HepG2 (cell line): ENCODE data around the gene ACAP2. TPM values are rescaled to one million over a fixed set of nuclear protein-coding genes. Genes with fewer than 3 reads are reported as not detected.

ENCODE experiments used
- BCL6 ChIP-seq: IDR thresholded peaks from 2 replicates; pipeline ENCODE4 v1.6.1; 2016; ENCODE audit warnings: missing genetic modification reagents, missing compliant biosample characterization
- CENPT ChIP-seq: sonication (generic); formaldehyde crosslinking; IDR thresholded peaks from 2 replicates; pipeline ENCODE4 v1.8.0; 2022; ENCODE audit warnings: low read depth, mild to moderate bottlenecking, moderate library complexity, missing genetic modification reagents
- GATAD2A ChIP-seq: IDR thresholded peaks from 2 replicates; pipeline ENCODE4 v1.6.1; 2016
- JUN ChIP-seq: sonication (generic); formaldehyde crosslinking; IDR thresholded peaks from 2 replicates; pipeline ENCODE4 v1.4.0; 2020; ENCODE audit warnings: mild to moderate bottlenecking, missing genetic modification reagents
- MTF1 ChIP-seq: sonication (generic); formaldehyde crosslinking; IDR thresholded peaks from 2 replicates; pipeline ENCODE4 v1.5.0; 2020; ENCODE audit warnings: missing genetic modification reagents
- NONO ChIP-seq, 2 experiments: fragments of 450-650 bp in 1 of 2; sonication (generic) in 1 of 2; formaldehyde crosslinking in 1 of 2; IDR thresholded peaks in 1 of 2; conservative IDR thresholded peaks in 1 of 2; 2 replicates each; pipeline versions ENCODE4 v1.6.1 to v1.8.0; 2017 to 2022; ENCODE audit warnings: mild to moderate bottlenecking in 1 of 2, missing genetic modification reagents in 1 of 2, moderate library complexity in 1 of 2
- RBFOX2 ChIP-seq: fragments of 200-400 bp; formaldehyde crosslinking; IDR thresholded peaks from 2 replicates; pipeline ENCODE4 v1.6.1; 2017; ENCODE audit warnings: low read depth, mild to moderate bottlenecking, low read length
- SP5 ChIP-seq: IDR thresholded peaks from 2 replicates; pipeline ENCODE4 v1.6.1; 2016; ENCODE audit warnings: low read depth, borderline replicate concordance
- ZBTB3 ChIP-seq: sonication (generic); formaldehyde crosslinking; IDR thresholded peaks from 2 replicates; pipeline ENCODE4 v1.4.0; 2020; ENCODE audit warnings: low read depth, mild to moderate bottlenecking, moderate library complexity, missing genetic modification reagents, borderline replicate concordance
- ZNF367 ChIP-seq: sonication (generic); formaldehyde crosslinking; IDR thresholded peaks from 2 replicates; pipeline ENCODE4 v1.4.0; 2020; ENCODE audit warnings: missing genetic modification reagents, borderline replicate concordance
- ZNF430 ChIP-seq: sonication (generic); formaldehyde crosslinking; IDR thresholded peaks from 2 replicates; pipeline ENCODE4 v1.9.0; 2021; ENCODE audit warnings: mild to moderate bottlenecking, missing genetic modification reagents
- ZNF510 ChIP-seq: sonication (generic); formaldehyde crosslinking; IDR thresholded peaks from 2 replicates; pipeline ENCODE4 v1.4.0; 2020; ENCODE audit warnings: low read depth, mild to moderate bottlenecking, missing genetic modification reagents
- ZNF678 ChIP-seq: sonication (generic); formaldehyde crosslinking; IDR thresholded peaks from 2 replicates; pipeline ENCODE4 v1.4.0; 2020; ENCODE audit warnings: mild to moderate bottlenecking, missing genetic modification reagents
- ZNF790 ChIP-seq: sonication (generic); formaldehyde crosslinking; IDR thresholded peaks from 2 replicates; pipeline ENCODE4 v1.8.0; 2022; ENCODE audit warnings: missing genetic modification reagents, mild to moderate bottlenecking, borderline replicate concordance
- ZNF883 ChIP-seq: sonication (generic); formaldehyde crosslinking; IDR thresholded peaks from 2 replicates; pipeline ENCODE4 v1.5.1; 2020; ENCODE audit warnings: mild to moderate bottlenecking, missing genetic modification reagents; ENCODE audit errors: not compliant biosample characterization
- polyA plus RNA-seq, 8 experiments: library from polyadenylated mRNA; depleted of rRNA in 3 of 8; stranded (reverse) in 7 of 8; unstranded in 1 of 8; fragments of >200 nt; fragmentation: Illumina TruSeq in 4 of 8; extraction: Trizol in 4 of 8; gene quantifications; 2 replicates each; pipeline versions ENCODE4 v1.2.1 to v1.2.3, GENCODE V29; 2011 to 2016; ENCODE audit warnings: low read depth in 4 of 8, missing spikeins in 1 of 8, mixed read lengths in 1 of 8; ENCODE audit not compliant: insufficient read depth in 1 of 8
- total RNA-seq, 5 experiments: library from RNA; depleted of rRNA; stranded (reverse); fragments of >200 nt; fragmentation: Illumina TruSeq; extraction: Trizol; gene quantifications; 2 replicates each; pipeline ENCODE4 v1.2.3, GENCODE V29; 2016; ENCODE audit warnings: low read depth in 1 of 5
- TF ChIP-seq, protein P1 (sequence below): sonication (generic); formaldehyde crosslinking; IDR thresholded peaks from 2 replicates; pipeline ENCODE4 v1.5.1; 2020; ENCODE audit warnings: mild to moderate bottlenecking, missing genetic modification reagents, borderline replicate concordance
- TF ChIP-seq, protein P2 (sequence below): sonication (generic); formaldehyde crosslinking; IDR thresholded peaks from 2 replicates; pipeline ENCODE4 v1.4.0; 2020; ENCODE audit warnings: missing genetic modification reagents
- TF ChIP-seq, protein P3 (sequence below): sonication (generic); formaldehyde crosslinking; conservative IDR thresholded peaks from 2 replicates; pipeline ENCODE4 v1.8.0; 2022; ENCODE audit warnings: missing genetic modification reagents
- TF ChIP-seq, protein P4 (sequence below): sonication (generic); formaldehyde crosslinking; IDR thresholded peaks from 2 replicates; pipeline ENCODE4 v1.5.0; 2020; ENCODE audit warnings: mild to moderate bottlenecking, missing genetic modification reagents, borderline replicate concordance

ACAP2 gene
- total and polyA plus RNA-seq, 2 of the 13 experiments (the other 11 are each of a cell fraction or from before 2014, with no cell fraction given): 7.3 to 23.9 TPM

DNA sequence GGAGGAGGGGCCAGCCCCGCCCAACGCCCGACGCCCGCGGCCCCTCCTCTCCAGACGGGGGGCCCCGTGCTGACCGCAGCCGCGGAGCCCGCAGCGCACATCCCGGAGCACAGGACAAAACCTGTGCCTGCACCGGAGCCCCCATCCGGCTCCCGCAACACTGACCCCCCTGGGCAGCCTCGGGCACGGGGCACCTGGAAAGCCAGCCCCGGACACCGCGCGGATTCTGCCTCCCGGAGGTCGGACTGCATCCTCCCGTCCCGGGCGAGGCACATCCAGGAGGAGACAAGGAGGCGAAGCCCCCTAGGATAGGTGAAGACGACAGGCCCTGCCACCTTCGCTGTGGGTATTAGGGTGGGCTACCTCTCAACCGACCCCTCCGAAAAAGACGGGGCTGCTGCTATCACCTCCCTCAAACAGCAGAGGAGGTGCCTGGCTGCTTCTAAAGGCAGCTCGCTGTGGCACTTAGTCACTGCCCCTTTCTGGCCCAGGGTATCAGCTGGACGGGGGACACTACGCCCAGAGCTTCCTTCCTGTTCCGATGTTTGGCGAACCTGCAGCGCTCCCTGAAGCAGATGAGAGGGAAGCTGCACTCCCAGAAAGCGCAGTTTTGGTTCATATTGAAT lies 182.4 kb downstream of the ACAP2 start (continued):
- TF ChIP-seq, protein P1, sequence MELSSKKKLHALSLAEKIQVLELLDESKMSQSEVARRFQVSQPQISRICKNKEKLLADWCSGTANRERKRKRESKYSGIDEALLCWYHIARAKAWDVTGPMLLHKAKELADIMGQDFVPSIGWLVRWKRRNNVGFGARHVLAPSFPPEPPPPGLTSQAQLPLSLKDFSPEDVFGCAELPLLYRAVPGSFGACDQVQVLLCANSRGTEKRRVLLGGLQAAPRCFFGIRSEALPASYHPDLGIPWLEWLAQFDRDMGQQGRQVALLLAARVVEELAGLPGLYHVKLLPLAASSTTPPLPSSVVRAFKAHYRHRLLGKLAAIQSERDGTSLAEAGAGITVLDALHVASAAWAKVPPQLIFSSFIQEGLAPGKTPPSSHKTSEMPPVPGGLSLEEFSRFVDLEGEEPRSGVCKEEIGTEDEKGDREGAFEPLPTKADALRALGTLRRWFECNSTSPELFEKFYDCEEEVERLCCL: no peak
- TF ChIP-seq CENPT (CRISPR knock-in tag) (no peak), ZNF790 (CRISPR knock-in tag) (0 out of 2 replicates have a peak, but pooled peaks have one; percentile 12), BCL6 (CRISPR knock-in tag) (no peak), MTF1 (no peak), RBFOX2 (no peak), ZNF430 (CRISPR knock-in tag) (peak; percentile 28; the same call in 1 of the 2 replicates), SP5 (CRISPR knock-in tag) (peak; percentile 69; the same call in 1 of the 2 replicates), JUN (CRISPR knock-in tag) (no peak), ZNF510 (CRISPR knock-in tag) (no peak), ZNF883 (CRISPR knock-in tag) (peak; percentile 27), ZBTB3 (CRISPR knock-in tag) (no peak), ZNF367 (CRISPR knock-in tag) (no peak), NONO (IDR thresholded peaks at IDR 0.05) (no peak), NONO (CRISPR knock-in tag; conservative IDR thresholded peaks at IDR 0.05) (0 out of 2 replicates have a peak, but pooled peaks have one; percentile 8), ZNF678 (CRISPR knock-in tag) (no peak), GATAD2A (CRISPR knock-in tag) (no peak)
- TF ChIP-seq, protein P2, sequence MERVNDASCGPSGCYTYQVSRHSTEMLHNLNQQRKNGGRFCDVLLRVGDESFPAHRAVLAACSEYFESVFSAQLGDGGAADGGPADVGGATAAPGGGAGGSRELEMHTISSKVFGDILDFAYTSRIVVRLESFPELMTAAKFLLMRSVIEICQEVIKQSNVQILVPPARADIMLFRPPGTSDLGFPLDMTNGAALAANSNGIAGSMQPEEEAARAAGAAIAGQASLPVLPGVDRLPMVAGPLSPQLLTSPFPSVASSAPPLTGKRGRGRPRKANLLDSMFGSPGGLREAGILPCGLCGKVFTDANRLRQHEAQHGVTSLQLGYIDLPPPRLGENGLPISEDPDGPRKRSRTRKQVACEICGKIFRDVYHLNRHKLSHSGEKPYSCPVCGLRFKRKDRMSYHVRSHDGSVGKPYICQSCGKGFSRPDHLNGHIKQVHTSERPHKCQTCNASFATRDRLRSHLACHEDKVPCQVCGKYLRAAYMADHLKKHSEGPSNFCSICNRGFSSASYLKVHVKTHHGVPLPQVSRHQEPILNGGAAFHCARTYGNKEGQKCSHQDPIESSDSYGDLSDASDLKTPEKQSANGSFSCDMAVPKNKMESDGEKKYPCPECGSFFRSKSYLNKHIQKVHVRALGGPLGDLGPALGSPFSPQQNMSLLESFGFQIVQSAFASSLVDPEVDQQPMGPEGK (CRISPR knock-in tag): peak; percentile 61; the same call in 1 of the 2 replicates
- TF ChIP-seq, protein P3, sequence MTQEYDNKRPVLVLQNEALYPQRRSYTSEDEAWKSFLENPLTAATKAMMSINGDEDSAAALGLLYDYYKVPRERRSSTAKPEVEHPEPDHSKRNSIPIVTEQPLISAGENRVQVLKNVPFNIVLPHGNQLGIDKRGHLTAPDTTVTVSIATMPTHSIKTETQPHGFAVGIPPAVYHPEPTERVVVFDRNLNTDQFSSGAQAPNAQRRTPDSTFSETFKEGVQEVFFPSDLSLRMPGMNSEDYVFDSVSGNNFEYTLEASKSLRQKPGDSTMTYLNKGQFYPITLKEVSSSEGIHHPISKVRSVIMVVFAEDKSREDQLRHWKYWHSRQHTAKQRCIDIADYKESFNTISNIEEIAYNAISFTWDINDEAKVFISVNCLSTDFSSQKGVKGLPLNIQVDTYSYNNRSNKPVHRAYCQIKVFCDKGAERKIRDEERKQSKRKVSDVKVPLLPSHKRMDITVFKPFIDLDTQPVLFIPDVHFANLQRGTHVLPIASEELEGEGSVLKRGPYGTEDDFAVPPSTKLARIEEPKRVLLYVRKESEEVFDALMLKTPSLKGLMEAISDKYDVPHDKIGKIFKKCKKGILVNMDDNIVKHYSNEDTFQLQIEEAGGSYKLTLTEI (CRISPR knock-in tag): no peak
- TF ChIP-seq, protein P4, sequence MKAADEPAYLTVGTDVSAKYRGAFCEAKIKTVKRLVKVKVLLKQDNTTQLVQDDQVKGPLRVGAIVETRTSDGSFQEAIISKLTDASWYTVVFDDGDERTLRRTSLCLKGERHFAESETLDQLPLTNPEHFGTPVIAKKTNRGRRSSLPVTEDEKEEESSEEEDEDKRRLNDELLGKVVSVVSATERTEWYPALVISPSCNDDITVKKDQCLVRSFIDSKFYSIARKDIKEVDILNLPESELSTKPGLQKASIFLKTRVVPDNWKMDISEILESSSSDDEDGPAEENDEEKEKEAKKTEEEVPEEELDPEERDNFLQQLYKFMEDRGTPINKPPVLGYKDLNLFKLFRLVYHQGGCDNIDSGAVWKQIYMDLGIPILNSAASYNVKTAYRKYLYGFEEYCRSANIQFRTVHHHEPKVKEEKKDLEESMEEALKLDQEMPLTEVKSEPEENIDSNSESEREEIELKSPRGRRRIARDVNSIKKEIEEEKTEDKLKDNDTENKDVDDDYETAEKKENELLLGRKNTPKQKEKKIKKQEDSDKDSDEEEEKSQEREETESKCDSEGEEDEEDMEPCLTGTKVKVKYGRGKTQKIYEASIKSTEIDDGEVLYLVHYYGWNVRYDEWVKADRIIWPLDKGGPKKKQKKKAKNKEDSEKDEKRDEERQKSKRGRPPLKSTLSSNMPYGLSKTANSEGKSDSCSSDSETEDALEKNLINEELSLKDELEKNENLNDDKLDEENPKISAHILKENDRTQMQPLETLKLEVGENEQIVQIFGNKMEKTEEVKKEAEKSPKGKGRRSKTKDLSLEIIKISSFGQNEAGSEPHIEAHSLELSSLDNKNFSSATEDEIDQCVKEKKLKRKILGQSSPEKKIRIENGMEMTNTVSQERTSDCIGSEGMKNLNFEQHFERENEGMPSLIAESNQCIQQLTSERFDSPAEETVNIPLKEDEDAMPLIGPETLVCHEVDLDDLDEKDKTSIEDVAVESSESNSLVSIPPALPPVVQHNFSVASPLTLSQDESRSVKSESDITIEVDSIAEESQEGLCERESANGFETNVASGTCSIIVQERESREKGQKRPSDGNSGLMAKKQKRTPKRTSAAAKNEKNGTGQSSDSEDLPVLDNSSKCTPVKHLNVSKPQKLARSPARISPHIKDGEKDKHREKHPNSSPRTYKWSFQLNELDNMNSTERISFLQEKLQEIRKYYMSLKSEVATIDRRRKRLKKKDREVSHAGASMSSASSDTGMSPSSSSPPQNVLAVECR (CRISPR knock-in tag): no peak
